HG02759 (cell line): ENCODE data around the gene TCIRG1.
A peak's percentile ranks its signal among the peaks of the same experiment; 100 is the strongest.

ENCODE experiments used
- ATAC-seq: cut with Tn5 transposase; IDR thresholded peaks from one replicate; pipeline ENCODE4 v1.9.1; 2021; ENCODE audit warnings: mild to moderate bottlenecking, moderate library complexity; ENCODE audit not compliant: unreplicated experiment

Gene TCIRG1

GRCh38 chr11:68036141-68036716 is 2.6 kb upstream of the TCIRG1 start:
- ATAC-seq: no peak

- no peak for ATAC-seq
These were observed 2.0 kb upstream of the TCIRG1 start for GRCh38 chr11:68036717-68037239.

- ATAC-seq: no peak
These were observed 1.2 kb upstream of the TCIRG1 start for GRCh38 chr11:68037411-68038225.

GRCh38 chr11:68038226-68038717 is 553 bp upstream of the TCIRG1 start:
- ATAC-seq: no peak

GRCh38 chr11:68039526-68040086 is 781 bp downstream of the TCIRG1 start:
- peak; percentile 1 for ATAC-seq

GRCh38 chr11:68040101-68040956 is 1.5 kb downstream of the TCIRG1 start:
- peak; percentile 60 for ATAC-seq

- ATAC-seq: no peak
These were observed 2.2 kb downstream of the TCIRG1 start for GRCh38 chr11:68040957-68041591.

- no peak for ATAC-seq
These were observed 2.9 kb downstream of the TCIRG1 start for GRCh38 chr11:68041617-68042218.

GRCh38 chr11:68042219-68043028 is 3.6 kb downstream of the TCIRG1 start:
- no peak for ATAC-seq

- no peak for ATAC-seq
These were observed 4.2 kb downstream of the TCIRG1 start for GRCh38 chr11:68043029-68043348.

- ATAC-seq: no peak
These were observed 4.7 kb downstream of the TCIRG1 start for GRCh38 chr11:68043349-68044144.

GRCh38 chr11:68044145-68044813 is 5.5 kb downstream of the TCIRG1 start:
- ATAC-seq: no peak

GRCh38 chr11:68044898-68045351 is 6.1 kb downstream of the TCIRG1 start:
- ATAC-seq: no peak

GRCh38 chr11:68047437-68048290 is 8.8 kb downstream of the TCIRG1 start:
- no peak for ATAC-seq

GRCh38 chr11:68048681-68049508 is 10.1 kb downstream of the TCIRG1 start:
- ATAC-seq: no peak
